Stomach (tissue), 4 donors: ENCODE measurements around the gene NPHP4.

Source experiments
- EP300 ChIP-seq: sonication (generic); formaldehyde crosslinking; IDR thresholded peaks from one replicate; pipeline ENCODE4 v1.6.1; 2017; ENCODE audit warnings: antibody characterized with exemption
- POLR2A ChIP-seq, 4 donors: fragments of 450-650 bp; IDR thresholded peaks; one replicate each; pipeline ENCODE4 v1.6.1; 2016; ENCODE audit warnings: antibody characterized with exemption in 4 of 4, control low read depth in 2 of 4, mild to moderate bottlenecking in 1 of 4, moderate library complexity in 1 of 4
- POLR2AphosphoS5 ChIP-seq, 3 donors: sonication (generic); formaldehyde crosslinking; IDR thresholded peaks; one replicate each; pipeline ENCODE4 v1.6.1; 2016; ENCODE audit warnings: antibody characterized with exemption in 3 of 3
- TF ChIP-seq, protein P1 (sequence below), 7 experiments: fragments of 450-650 bp in 4 of 7; fragments of 200-600 bp in 3 of 7; sonication (generic) in 3 of 7; IDR thresholded peaks; one replicate each; pipeline ENCODE4 v1.5.1; 2016 to 2019; ENCODE audit warnings: antibody characterized with exemption in 7 of 7, control low read depth in 2 of 7, mild to moderate bottlenecking in 1 of 7

- TF ChIP-seq, protein P1, sequence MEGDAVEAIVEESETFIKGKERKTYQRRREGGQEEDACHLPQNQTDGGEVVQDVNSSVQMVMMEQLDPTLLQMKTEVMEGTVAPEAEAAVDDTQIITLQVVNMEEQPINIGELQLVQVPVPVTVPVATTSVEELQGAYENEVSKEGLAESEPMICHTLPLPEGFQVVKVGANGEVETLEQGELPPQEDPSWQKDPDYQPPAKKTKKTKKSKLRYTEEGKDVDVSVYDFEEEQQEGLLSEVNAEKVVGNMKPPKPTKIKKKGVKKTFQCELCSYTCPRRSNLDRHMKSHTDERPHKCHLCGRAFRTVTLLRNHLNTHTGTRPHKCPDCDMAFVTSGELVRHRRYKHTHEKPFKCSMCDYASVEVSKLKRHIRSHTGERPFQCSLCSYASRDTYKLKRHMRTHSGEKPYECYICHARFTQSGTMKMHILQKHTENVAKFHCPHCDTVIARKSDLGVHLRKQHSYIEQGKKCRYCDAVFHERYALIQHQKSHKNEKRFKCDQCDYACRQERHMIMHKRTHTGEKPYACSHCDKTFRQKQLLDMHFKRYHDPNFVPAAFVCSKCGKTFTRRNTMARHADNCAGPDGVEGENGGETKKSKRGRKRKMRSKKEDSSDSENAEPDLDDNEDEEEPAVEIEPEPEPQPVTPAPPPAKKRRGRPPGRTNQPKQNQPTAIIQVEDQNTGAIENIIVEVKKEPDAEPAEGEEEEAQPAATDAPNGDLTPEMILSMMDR (IDR thresholded peaks at IDR 0.05): no peak
- TF ChIP-seq EP300 (no peak), POLR2AphosphoS5 (IDR thresholded peaks at IDR 0.05) (no peak), POLR2A (IDR thresholded peaks at IDR 0.05) (no peak)
Observed at GRCh38 chr1:5864256-5864655, 128.0 kb downstream of the NPHP4 start.
